IPS DF 4.7 (cell line): Measurements from ENCODE around the gene KLHL30.

Experiments used
- DNase-seq: peaks from one replicate; pipeline ENCODE4 v3.0.0-alpha.2; 2013; ENCODE audit warnings: low spot score; ENCODE audit errors: extremely low read depth

KLHL30 gene

DNA sequence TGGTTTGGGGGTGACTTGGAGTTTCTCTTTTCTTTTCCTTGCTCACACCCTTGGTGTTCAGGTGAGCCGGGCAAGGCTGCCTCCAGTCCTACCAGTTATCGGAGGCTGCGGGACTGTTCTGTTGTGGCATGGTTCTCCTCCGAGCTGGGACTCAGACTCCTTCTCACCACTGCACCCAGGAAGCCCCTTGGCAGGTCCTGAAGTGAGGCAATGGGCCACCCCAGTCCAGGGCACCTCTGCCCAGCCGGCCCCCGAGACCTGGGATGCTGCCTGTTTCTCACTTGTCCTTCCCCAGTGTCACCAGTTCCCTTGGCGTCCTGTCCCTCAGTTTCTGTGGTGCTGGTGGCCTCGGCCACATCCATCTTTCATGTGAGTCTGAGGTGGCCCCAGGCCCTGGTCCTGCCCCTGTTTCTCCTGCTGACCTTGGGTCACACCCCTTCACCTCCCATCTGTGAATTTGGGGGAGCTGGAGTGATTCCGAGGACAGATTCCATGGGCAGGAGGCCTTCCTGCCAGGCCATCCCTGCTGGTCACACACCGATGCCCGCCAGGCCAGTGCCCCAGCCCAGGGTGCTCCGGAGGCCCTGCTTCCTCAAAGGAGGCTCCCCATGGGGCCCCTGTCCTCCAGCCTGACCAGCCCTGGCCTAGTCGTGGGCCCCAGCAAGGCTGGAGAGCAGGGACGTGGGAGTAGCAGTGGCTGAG lies 6.6 kb upstream of the KLHL30 start:
- DNase-seq: no peak

DNA sequence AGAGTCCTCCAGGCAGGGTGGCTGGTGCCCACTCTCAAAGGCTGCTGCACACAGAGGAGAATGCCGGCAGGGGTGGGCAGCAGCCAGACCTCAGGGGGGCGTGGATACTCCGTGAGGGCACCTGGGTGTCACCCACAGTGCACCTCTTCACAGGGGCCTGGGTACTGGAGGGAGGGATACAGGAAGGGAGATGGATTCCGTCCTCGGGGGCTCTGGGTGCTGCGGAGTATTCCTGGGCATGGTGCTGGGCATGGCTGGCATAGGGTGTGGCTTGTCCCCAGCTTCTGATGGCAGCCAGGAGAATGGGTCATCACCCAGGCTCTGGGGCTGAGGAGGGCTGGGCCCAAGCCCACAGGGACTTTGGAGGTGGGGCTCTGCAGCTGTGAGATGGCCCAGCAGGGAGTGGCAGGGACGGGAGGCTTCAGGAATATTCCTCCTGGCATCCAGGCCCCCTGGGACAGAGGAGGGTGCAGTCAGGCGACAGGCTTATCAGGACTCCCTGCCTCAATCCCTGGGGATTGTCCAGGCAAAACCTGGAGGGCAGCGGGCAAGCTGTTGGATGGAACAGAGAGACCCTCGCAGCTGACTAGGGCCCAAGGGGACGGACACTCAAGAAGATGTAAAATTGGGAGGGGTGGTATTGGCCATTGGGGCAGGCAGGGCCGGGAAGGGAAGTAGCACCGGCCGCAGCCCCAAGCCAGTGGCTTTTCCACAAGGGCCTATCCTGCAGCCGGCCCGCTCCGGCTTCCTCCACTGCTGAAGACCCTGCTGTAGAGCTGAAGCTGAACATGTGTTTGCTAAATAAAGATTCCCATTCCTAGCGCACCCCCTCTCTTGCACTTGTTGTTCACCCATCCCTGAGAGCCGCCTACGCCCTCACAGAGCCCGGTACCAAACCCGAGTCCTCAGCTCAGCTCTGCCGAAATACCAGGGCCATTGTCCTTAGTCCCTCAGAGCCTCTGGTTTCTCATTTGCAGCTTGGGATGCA lies 5.7 kb upstream of the KLHL30 start:
- no peak for DNase-seq

DNA sequence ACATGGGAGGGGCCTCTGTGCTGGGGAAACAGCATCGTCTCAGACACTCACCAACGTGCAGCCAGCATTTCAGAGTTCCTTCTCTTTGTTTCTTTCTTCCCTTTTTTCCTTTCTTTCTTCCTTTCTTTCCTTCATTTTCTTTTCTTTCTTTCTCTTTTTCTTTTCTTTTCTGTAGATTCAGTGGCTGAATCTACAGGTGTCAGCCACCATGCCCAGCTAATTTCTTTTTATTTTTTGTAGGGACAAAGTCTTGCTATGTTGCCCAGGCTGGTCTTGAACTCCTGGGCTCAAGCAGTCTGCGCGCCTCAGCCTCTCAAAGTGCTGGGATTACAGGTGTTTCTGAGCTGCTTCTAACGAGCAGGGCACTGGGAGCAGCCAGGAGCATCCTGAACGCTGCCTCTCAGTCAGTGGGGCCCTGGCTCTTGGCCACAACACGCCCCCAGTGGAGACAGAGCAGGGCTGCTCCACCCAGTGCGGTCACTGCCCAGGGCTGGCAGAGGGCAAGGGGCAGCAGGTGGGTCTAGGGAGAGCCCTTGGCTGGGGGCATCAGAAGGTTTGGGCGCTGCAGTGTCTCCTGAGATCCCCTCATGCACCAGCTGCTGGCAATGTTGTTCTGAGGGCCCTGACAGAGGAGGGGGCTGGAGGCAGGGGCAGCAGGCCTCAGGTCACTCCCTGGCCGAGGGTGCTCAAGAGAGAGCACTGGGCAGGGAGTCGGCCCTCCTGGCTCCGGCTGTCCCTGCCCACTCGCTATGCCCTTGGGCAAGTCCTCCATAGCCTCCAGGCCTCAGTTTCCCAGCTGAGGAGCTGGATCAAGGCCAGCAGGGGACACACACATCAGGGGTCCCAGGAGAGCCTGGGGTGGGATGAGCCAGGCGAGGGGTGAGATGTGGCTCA lies 4.7 kb upstream of the KLHL30 start:
- no peak for DNase-seq

DNA sequence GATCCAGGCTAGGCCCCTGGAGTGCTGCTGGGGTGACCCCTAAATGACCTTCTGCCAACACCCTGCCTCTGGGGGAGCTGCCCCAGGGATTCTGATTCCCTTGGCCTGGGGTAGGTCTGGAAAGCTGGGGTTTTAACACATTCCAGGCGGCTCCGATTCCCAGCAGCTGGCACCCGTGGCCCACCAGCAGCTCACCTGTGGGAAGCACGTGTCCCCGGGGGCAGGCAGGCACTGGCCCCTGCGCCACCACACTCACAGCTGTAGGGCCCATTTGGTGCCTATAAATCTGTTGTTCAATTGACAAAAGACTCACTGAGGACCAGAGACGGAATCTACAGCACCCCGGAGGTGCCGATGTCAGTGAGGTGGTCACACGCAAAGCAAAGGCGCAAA lies 4.1 kb upstream of the KLHL30 start:
- no peak for DNase-seq

DNA sequence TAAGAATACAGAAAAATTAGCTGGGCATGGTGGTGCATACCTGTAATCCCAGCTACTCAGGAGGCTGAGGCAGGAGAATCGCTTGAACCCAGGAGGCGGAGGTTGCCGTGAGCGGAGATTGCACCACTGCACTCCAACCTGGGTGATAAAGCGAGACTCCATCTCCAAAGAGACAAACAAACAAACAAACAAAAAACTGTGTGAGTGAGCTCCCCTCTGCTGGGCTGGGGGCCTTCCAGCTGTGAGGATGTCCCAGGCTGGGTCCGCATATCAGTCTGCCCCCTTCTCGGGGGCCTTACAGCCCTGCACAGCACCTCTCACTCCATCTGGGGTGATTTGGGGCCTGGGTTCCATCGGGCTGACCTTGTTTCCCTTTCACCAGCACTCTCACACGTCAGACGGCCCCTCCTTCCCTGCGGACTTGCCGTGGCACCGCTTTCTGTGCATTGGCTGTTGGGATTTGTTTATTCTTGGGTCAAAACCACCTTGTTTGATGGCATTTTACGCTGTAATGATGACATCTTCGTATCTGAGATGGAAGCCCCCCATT lies 2.8 kb upstream of the KLHL30 start:
- no peak for DNase-seq

DNA sequence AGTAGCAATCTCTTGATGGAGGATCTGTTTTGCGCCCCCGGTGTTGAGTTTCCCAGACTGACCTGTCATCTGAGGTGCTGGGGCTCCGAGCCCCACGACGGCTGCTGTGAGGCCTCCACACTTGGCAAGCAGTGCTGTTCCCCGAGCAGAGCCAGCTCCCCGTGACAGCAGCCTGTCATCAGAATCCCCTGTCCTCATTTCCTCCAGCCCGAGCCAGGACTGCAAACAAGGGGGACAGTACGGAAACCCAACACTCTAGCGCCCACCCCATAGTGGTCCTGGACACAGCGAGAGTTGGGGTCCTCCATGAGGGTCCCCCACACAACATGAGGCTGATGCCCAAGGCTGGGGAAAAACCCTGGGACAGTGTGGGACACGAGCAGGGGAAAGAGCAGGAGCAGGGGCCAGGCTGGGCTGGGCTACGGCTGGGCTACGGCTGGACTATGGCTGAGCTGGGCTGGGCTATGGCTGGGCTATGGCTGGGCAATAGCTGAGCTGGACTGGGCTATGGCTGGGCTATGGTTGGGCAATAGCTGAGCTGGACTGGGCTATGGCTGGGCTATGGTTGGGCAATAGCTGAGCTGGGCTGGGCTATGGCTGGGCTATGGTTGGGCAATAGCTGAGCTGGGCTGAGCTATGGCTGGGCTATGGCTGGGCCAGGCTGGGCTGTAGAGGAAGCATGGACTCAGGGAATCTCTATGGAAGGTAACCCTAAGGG lies 1.5 kb upstream of the KLHL30 start:
- no peak for DNase-seq

DNA sequence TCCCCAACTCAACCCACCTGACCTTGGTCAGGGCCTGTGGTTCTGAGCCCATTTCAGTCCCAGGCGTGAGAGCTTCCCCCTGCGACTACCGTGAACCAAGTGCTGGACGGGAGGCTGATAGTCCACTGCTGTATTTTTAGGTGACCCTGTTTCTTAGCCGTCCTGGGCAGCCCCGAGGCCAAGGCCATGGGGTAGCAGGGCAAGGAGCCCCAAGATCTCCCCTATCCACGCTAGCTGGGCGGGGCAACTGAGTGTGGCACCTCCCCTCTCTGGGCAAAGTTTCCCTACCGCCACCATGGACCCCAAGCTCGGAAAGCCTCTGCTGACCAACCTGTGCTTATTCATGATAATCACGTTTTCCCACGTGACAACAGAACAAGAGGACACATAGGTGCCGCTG lies 583 bp upstream of the KLHL30 start:
- no peak for DNase-seq

DNA sequence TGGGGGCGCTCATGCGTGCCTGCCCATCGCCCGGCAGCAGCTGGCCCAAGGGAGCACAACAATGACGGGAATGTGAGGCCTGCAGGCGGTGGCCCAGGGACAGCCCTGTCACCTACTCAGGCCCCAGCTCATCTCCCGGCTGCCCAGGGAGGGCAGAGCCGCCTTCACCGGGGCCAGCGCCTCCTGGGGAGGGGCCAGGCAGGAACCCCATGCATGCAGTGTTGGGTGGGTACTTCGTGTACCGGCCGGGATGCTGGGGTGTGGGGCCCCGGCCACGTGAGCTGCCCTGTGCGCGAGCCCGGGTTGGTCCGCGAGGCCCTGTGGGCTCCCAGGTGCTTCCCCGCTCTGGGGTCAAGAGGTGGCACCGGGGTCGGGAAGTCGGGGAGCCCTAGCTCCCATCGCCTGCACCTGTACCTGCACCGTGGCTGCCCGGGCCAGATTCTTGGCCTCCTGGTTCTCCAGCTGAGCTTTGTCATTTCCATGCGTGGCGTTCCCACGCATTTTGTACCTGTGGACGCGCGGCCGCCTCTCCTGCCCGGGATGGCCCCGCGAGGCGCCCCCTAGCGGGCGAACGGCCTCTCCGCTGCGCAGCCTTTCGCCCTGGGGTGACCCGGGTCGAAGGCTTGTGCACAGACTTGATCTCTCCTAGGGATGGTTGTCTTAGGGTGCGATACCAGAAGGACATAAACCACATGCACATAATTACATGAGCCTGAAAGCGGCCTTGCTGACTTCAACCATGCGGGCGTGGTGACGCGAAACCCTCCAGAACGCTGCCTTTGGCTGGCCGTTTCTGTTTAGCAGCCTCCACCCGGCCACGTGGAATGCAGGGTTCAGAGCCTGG lies 950 bp downstream of the KLHL30 start:
- no peak for DNase-seq

DNA sequence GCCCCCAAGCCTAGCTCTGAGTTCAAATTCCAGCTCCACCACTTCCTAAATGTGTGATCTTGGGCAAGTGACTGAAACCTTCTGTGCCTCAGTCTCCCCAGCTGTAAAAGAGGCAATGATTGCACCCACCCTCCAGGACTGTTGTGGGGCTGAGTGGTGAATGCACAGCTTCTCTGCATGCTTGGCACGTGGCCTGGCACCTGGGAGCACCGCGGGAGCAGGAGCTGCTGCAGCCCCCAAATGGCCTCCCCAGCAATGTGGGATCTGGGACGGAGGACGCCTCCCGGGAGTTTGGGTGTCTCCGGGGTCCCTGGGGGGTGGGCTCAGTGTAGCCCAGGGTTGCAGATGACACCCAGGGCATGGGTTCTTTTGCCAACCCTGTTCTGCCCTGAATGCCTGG lies 1.6 kb downstream of the KLHL30 start:
- no peak for DNase-seq

DNA sequence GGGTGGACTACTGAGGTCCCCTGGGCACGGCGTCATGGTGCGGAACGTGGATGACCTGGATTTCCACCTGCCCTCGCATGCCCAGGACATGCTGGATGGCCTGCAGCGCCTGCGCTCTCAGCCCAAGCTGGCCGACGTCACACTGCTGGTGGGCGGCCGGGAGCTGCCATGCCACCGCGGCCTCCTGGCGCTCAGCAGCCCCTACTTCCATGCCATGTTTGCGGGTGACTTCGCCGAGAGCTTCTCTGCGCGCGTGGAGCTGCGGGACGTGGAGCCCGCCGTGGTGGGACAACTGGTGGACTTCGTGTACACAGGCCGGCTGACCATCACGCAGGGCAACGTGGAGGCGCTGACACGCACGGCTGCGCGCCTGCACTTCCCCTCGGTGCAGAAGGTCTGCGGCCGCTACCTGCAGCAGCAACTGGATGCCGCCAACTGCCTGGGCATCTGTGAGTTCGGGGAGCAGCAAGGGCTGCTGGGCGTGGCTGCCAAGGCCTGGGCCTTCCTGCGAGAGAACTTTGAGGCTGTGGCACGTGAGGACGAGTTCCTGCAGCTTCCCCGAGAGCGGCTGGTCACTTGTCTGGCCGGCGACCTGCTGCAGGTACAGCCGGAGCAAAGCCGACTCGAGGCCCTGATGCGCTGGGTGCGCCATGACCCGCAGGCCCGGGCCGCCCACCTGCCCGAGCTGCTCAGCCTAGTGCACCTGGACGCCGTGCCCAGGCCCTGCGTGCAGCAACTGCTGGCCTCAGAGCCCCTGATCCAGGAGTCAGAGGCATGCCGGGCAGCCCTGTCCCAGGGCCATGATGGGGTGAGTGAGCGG lies 2.5 kb downstream of the KLHL30 start:
- no peak for DNase-seq

DNA sequence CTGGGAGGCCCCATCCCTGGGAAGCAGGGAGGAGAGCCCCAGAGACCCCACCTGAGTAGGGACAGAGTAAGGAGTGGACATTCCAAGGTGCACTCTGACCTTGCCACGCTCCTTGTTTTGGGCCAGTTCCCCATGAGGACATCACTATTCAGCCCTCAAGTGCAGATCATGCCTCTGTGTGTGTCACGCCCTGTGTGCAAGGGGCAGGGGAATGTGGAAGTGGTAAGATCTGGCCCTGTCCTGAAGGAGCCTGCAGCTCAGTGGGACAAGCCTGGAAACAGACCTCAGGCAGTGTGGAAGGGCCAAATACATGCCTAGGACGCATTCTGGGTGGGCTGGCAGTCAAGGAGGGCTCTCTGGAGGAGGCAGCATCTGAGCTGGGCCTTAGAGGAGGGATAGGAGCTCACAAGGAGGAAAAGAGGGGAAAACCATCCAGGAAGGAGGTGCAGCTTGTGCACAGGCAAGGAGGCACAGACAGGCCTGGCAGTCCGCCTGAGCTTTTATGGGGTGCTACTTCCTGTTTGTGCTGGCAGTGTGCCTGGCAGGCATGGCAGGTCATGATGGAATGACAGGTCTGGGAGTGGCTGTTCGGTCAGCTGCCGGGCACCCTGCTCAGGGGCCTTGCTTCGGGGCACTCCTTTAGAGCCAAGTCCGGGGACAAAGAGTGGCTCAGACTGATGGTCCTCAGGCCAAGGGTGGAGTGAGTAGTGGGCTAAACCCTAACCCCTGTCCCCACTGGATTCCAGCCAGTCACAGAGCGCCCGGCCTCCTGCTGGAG lies 3.3 kb downstream of the KLHL30 start:
- no peak for DNase-seq

DNA sequence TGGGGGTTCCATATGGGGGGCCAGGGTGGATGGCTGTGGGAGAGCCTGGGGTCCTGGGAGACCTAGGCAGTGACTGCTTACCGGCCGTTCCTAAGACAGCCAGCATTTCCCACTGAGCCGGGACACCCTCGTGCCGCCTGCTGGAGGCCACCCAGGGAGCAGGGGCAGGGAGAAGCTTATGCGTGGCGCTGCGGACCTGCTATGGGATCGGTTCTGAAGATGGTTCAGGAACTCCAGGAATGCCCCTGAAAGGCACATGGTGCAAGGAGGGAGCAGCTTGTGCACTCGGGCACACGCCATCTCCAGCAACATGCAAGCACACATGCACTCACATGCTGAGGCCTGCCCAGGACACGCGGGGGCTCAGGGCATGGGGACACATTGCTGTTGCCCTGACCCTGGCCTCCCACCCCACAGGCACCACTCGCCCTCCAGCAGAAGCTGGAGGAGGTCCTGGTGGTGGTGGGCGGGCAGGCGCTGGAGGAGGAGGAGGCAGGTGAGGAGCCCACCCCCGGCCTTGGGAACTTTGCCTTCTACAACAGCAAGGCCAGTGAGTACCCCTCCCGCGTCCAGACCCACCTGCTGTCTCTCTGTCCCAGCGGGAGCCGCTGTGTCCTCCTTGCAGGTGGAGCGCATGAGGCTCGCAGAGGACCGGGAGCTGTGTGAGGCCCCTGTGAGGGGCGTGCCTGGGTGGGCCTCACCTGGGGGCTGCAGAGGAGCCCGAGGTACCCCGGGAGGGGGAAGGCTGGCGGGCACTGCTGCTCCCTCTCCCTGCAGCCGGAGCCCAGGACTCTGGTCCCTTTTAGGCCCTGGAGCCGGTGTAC lies 4.1 kb downstream of the KLHL30 start:
- no peak for DNase-seq

DNA sequence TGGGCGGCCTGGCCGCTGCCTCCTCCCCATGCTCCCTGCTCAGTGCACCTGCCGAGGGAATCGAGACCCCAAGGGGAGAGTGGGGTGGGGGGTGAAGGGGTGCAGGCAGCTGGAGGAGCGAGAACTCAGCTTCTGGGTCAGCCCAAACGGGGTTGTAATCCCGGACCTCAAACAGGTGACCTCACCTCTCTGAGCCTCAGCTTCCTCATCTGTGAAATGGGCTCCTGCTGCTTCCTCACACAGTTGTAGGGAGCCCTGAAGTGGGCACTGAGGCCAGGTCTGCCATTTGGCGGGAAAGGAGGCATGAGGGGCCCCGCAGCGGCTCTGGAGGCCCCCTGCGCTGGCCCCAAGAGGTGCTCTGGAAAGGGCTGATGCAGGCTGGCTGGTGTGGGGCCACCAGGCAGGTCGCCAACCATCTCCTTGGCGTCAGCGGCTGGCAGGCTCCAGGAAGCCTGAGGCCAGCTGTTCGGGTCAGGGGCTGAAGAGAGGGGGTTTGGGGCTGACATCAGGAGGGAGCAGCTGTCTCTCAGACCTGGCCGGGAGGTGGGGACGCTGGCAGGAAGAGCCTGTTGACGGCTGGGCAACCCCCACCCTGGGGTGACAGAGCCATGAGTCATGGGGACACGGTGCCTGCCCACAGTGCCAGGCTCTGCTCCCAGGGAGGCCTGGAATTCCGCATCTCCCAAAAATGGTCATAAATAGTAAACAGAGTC lies 4.9 kb downstream of the KLHL30 start:
- DNase-seq: no peak

DNA sequence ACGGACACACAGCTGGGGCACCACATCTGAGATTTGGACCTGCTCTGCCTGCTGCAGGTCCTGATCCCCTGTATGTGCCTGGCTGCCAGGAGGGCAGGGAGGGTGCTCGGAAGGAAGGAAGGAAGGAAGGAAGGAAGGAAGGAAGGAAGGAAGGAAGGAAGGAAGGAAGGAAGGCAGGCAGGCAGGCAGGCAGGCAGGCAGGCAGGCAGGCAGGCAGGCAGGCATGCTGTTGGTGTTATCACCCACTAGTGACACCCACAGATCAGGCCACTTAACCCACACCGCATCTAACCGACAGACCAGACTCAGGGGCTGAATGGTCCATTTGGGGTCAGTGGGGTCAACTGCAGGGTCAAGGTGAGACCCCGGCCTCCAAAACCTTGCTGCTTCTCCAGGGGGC lies 5.8 kb downstream of the KLHL30 start:
- no peak for DNase-seq

DNA sequence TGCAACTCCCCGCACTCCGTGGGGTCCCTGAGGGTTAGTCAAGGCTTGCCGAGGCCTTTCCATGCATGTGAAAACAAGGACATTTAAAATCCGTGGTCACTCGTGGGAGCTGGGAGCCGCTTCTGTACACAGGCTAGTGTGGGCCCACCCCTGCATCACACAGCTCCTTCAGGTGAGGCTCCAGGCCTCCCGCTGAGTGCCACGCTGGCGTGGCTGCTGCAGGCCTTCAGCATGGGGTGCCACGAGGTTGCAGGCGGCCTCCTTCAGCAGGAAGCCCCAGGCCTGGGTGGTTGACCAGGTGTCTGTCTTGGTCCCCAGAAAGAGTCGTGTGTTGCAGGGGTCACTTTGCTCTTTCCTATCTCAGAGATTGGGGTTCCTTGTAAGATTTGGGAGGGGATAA lies 6.6 kb downstream of the KLHL30 start:
- DNase-seq: no peak

DNA sequence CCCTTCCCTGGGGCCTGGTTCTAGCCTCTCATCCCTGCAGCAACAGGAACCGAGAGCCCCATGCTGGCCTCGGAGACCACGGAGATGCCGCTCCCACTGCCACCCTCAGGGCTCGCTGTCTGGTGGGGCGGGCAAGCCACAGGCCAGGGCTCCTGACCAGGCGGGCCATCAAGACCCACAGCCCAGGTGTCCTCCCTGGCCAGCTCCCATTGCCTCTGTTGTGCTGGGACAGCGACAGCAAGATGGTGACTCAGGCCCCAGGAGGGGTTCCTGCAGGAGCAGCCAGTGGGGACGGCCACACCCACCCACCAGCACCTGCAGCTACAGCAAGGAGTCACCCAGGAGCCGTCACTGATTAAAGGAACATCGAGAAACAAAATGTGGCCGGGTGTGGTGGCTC lies 7.4 kb downstream of the KLHL30 start:
- no peak for DNase-seq
